ENCODE data around the gene ZNF202. TPM values are rescaled to one million over a fixed set of nuclear protein-coding genes. Genes with fewer than 3 reads are reported as not detected.

Gene ZNF202
- total RNA-seq, 1 experiment from 2014 or later, result 14.6 TPM

- H3K79me2 ChIP-seq (ENCODE audit: low read length), result no peaks in the 10 kb centered on the region
- no TSS peak for BruUV-seq (replicated peaks)
- no peaks in the 10 kb centered on the region for H3K4me1 ChIP-seq (ENCODE audit: insufficient read depth, low read length)
- intact Hi-C loops (cut with micrococcal nuclease), result no loop called here
- ChIA-PET CTCF (no interaction called here), POLR2A (ENCODE audit: unreplicated experiment) (no interaction called here)
- peak; percentile 64 for DNase-seq
- no peak overlapping the region for H3K9ac ChIP-seq (ENCODE audit: low read length)
- TF ChIP-seq EZH2 (IDR thresholded peaks at IDR 0.05; ENCODE audit: low read length, unreplicated experiment) (no peak), EZH2phosphoT487 (IDR thresholded peaks at IDR 0.05; ENCODE audit: borderline replicate concordance, low read length) (no peak), CTCF (conservative IDR thresholded peaks at IDR 0.05; ENCODE audit: low read depth, low read length) (no peak)
- ATAC-seq, result peak; percentile 51
- no peaks in the 10 kb centered on the region for H3F3A ChIP-seq (ENCODE audit: low read length, unreplicated experiment)
- no peaks in the 10 kb centered on the region for H3K36me3 ChIP-seq (ENCODE audit: low read depth, low read length)
- no peak overlapping the region for H2AFZ ChIP-seq (ENCODE audit: low read length)
- H3K9me2 ChIP-seq (replicated peaks; ENCODE audit: low read length), result no peaks in the 10 kb centered on the region
- H3K4me2 ChIP-seq (ENCODE audit: low read length), result no peak overlapping the region
- H3K27ac ChIP-seq (ENCODE audit: low read length), result no peak overlapping the region
- no peaks in the 10 kb centered on the region for H3K9me3 ChIP-seq (ENCODE audit: low read length)
- H3K27me3 ChIP-seq (ENCODE audit: low read length), result peaks cover 90% of the 10 kb centered on the region
- no peaks in the 10 kb centered on the region for H4K20me1 ChIP-seq (ENCODE audit: low read length)
- no peak overlapping the region for H3K4me3 ChIP-seq (ENCODE audit: low read length)
Observed at GRCh38 chr11:123674297-123674696, 67.2 kb downstream of the ZNF202 start.

Other genes starting within 250 kb of the ZNF202 start
- 0.23 and 0.26 TPM in 2 replicates for gene SCN3B, start 87.0 kb downstream of the ZNF202 start, total RNA-seq (2014; rRNA removed)
- not detected in 2 replicates for gene OR6X1, start 12.9 kb upstream of the ZNF202 start, total RNA-seq (2014; rRNA removed)
- gene OR6M1, start 64.7 kb upstream of the ZNF202 start, total RNA-seq (2014; rRNA removed), result not detected in 2 replicates
- not detected in 2 replicates for gene TMEM225, start 144.0 kb upstream of the ZNF202 start, total RNA-seq (2014; rRNA removed)
- gene OR8D4, start 160.5 kb upstream of the ZNF202 start, total RNA-seq (2014; rRNA removed), result not detected in 2 replicates
- gene OR4D5, start 198.0 kb upstream of the ZNF202 start, total RNA-seq (2014; rRNA removed), result not detected in 2 replicates
- gene OR6T1, start 202.2 kb upstream of the ZNF202 start, total RNA-seq (2014; rRNA removed), result not detected in 2 replicates
- not detected in 2 replicates for gene OR10S1, start 236.1 kb upstream of the ZNF202 start, total RNA-seq (2014; rRNA removed)